Endodermal cell (in vitro differentiated cells): Measurements from ENCODE around the gene SEMA4F. TPM values are rescaled to one million over a fixed set of nuclear protein-coding genes. Genes with fewer than 3 reads are reported as not detected.

Experiments
- DNase-seq: peaks from one replicate; pipeline ENCODE4 v3.0.0-alpha.2; 2017
- H3K27ac ChIP-seq: 2 replicates; pipeline ENCODE4 v1.5.1; 2013; ENCODE audit warnings: mild to moderate bottlenecking, low read depth, low read length, moderate library complexity
- H3K27me3 ChIP-seq: 2 replicates; pipeline ENCODE4 v1.6.1; 2013; ENCODE audit warnings: mild to moderate bottlenecking, low read length, moderate library complexity; ENCODE audit not compliant: insufficient read depth, control insufficient read depth, poor library complexity, severe bottlenecking
- H3K36me3 ChIP-seq: 2 replicates; pipeline ENCODE4 v1.7.0; 2013; ENCODE audit warnings: mild to moderate bottlenecking, low read length, moderate library complexity; ENCODE audit not compliant: control insufficient read depth, insufficient read depth
- H3K4me1 ChIP-seq: one replicate; pipeline ENCODE4 v1.7.0; 2013; ENCODE audit warnings: low read length; ENCODE audit not compliant: control insufficient read depth, insufficient read depth
- H3K4me3 ChIP-seq: 2 replicates; pipeline ENCODE4 v1.5.1; 2013; ENCODE audit warnings: mild to moderate bottlenecking, low read length, moderate library complexity
- H3K9ac ChIP-seq: 2 replicates; pipeline ENCODE4 v1.6.1; 2013; ENCODE audit warnings: mild to moderate bottlenecking, low read length, moderate library complexity; ENCODE audit not compliant: poor library complexity, severe bottlenecking; ENCODE audit errors: extremely low read depth
- H3K9me3 ChIP-seq: 2 replicates; pipeline ENCODE4 v1.6.1; 2013; ENCODE audit warnings: mild to moderate bottlenecking, low read length, moderate library complexity; ENCODE audit not compliant: control insufficient read depth
- H3K27ac Mint-ChIP-seq: 2 replicates; pipeline ENCODE4 v1.8.0; 2020; ENCODE audit warnings: mixed read lengths
- H3K27me3 Mint-ChIP-seq: 2 replicates; pipeline ENCODE4 v1.8.0; 2021; ENCODE audit warnings: mild to moderate bottlenecking, mixed read lengths; ENCODE audit not compliant: insufficient read depth
- H3K36me3 Mint-ChIP-seq: 2 replicates; pipeline ENCODE4 v1.8.0; 2020; ENCODE audit warnings: low read depth, mixed read lengths
- H3K4me1 Mint-ChIP-seq: 2 replicates; pipeline ENCODE4 v1.8.0; 2020; ENCODE audit warnings: mixed read lengths
- H3K4me3 Mint-ChIP-seq: 2 replicates; pipeline ENCODE4 v1.8.0; 2020; ENCODE audit warnings: mild to moderate bottlenecking, moderate library complexity, mixed read lengths
- H3K9me3 Mint-ChIP-seq: 2 replicates; pipeline ENCODE4 v1.8.0; 2020; ENCODE audit warnings: mild to moderate bottlenecking, mixed read lengths
- whole genome bisulfite sequencing, 2 experiments: methylation state at CpG; one replicate each; pipeline versions ENCODE4 v1.1.5 to v1.1.7; 2013; ENCODE audit warnings: missing lambda C conversion rate in 2 of 2, mixed read lengths in 1 of 2; ENCODE audit not compliant: insufficient coverage in 1 of 2, insufficient read length in 1 of 2; 5-methylcytosine and 5-hydroxymethylcytosine counted together
- total RNA-seq, 2 donors: library from RNA; stranded (reverse); fragmentation: NEBNext Ultra II Directional in 1 of 2; extraction: Animal tissue kit (Norgen Biotek cat#: 25700) in 1 of 2; gene quantifications; 2 replicates in 1 of 2; 3 replicates in 1 of 2; pipeline ENCODE4 v1.2.1, GENCODE V29; 2021
- TF ChIP-seq, protein P1 (sequence below): fragments of 200-600 bp; sonication (generic); conservative IDR thresholded peaks from 2 replicates; pipeline ENCODE4 v1.5.0; 2021; ENCODE audit warnings: antibody characterized with exemption, mild to moderate bottlenecking

Gene SEMA4F
- total RNA-seq, 2 donors from 2014 or later = 7.0 to 10.1 TPM

DNA sequence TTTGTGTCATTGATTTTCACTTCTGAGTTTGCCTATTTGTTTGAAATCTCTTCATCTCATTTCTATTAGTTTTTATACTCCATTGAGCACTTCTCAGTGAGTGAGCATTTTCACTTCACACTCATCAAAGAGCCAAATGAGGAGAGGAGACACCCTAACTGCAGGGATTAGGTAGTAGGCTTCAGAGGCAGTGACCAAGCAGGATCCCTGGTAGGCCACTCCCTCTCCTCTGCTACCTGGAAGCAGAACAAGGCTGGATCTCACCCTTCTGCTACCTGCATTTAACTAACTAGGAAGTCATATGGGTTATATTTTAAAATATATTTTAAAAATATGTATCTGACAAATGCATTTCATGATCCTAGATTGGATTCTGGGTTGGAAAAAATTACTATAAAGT is 52.7 kb downstream of the SEMA4F start:
- Histone ChIP-seq H3K27me3 (no peaks in the 10 kb centered on the region), H3K4me1 (no peaks in the 10 kb centered on the region), H3K27ac (no peak overlapping the region), H3K4me3 (no peak overlapping the region), H3K9ac (no peak overlapping the region), H3K9me3 (no peaks in the 10 kb centered on the region), H3K36me3 (no peaks in the 10 kb centered on the region)
- TF ChIP-seq, protein P1, sequence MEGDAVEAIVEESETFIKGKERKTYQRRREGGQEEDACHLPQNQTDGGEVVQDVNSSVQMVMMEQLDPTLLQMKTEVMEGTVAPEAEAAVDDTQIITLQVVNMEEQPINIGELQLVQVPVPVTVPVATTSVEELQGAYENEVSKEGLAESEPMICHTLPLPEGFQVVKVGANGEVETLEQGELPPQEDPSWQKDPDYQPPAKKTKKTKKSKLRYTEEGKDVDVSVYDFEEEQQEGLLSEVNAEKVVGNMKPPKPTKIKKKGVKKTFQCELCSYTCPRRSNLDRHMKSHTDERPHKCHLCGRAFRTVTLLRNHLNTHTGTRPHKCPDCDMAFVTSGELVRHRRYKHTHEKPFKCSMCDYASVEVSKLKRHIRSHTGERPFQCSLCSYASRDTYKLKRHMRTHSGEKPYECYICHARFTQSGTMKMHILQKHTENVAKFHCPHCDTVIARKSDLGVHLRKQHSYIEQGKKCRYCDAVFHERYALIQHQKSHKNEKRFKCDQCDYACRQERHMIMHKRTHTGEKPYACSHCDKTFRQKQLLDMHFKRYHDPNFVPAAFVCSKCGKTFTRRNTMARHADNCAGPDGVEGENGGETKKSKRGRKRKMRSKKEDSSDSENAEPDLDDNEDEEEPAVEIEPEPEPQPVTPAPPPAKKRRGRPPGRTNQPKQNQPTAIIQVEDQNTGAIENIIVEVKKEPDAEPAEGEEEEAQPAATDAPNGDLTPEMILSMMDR = no peak
- no peak overlapping the region for H3K27ac Mint-ChIP-seq
- H3K36me3 Mint-ChIP-seq = no peaks in the 10 kb centered on the region
- H3K4me1 Mint-ChIP-seq = no peaks in the 10 kb centered on the region
- peaks cover 2% of the 10 kb centered on the region for H3K27me3 Mint-ChIP-seq
- no peak overlapping the region for H3K4me3 Mint-ChIP-seq
- no peaks in the 10 kb centered on the region for H3K9me3 Mint-ChIP-seq
- no peak for DNase-seq

DNA sequence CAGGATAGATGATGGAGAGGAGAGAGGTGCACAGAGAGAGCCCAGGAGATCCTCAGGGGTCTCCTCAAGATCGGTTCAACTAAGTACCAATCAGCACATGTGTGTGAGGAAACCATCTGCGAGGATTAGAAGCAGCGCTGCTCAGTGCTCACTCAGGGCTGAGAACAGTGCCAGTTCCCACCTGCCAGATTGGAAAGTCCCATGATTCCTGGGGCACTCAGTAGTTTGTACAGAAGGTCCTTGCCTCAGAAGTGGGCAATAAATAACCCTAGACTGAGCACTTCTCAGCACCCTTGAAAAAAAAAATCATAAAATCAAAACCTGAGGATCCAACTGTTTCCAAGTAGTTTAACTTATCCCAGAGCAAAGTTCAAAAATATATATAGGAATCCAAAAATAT is 53.8 kb downstream of the SEMA4F start:
- H3K36me3 ChIP-seq = no peaks in the 10 kb centered on the region
- 88 to 94% methylated on average over 3 of the region's 3 CpGs for WGBS, 2 experiments
- H3K9ac ChIP-seq = no peak overlapping the region
- no peaks in the 10 kb centered on the region for H3K36me3 Mint-ChIP-seq
- no peak overlapping the region for H3K4me3 ChIP-seq
- no peak overlapping the region for H3K27ac Mint-ChIP-seq
- TF ChIP-seq, protein P1 = no peak
- no peak overlapping the region for H3K4me3 Mint-ChIP-seq
- H3K27me3 ChIP-seq = no peaks in the 10 kb centered on the region
- H3K4me1 Mint-ChIP-seq = no peaks in the 10 kb centered on the region
- no peak overlapping the region for H3K27ac ChIP-seq
- no peaks in the 10 kb centered on the region for H3K9me3 ChIP-seq
- peaks cover 6% of the 10 kb centered on the region for H3K27me3 Mint-ChIP-seq
- no peaks in the 10 kb centered on the region for H3K4me1 ChIP-seq
- no peaks in the 10 kb centered on the region for H3K9me3 Mint-ChIP-seq
- no peak for DNase-seq

DNA sequence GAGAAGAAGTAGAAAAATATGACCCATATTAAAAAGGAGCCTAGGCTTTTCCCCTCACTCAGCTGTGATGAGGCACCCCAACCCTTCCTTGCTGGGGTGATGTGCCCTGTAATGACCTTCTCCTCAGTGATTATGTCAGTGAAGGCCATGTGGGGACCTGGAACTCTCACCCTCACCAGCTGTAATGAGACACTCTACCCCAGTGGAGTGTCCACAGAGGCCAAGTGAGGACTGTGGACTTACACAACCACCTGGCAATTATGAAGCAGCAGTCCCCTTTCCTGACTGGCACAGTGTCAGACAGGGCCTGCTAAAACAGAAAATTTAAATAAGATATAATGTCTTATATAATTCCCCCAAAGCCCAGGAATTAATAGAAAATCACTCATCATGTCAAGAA is 54.2 kb downstream of the SEMA4F start:
- Mint-ChIP-seq H3K4me1 (no peaks in the 10 kb centered on the region), H3K27me3 (peaks cover 8% of the 10 kb centered on the region), H3K4me3 (no peak overlapping the region), H3K36me3 (no peaks in the 10 kb centered on the region), H3K27ac (no peak overlapping the region), H3K9me3 (no peaks in the 10 kb centered on the region)
- H3K27me3 ChIP-seq = no peaks in the 10 kb centered on the region
- no peaks in the 10 kb centered on the region for H3K36me3 ChIP-seq
- TF ChIP-seq, protein P1 = no peak
- H3K9me3 ChIP-seq = no peaks in the 10 kb centered on the region
- H3K9ac ChIP-seq = no peak overlapping the region
- H3K27ac ChIP-seq = no peak overlapping the region
- H3K4me1 ChIP-seq = no peaks in the 10 kb centered on the region
- DNase-seq = no peak
- no peak overlapping the region for H3K4me3 ChIP-seq
